GM21528 (cell line): Measurements from ENCODE around the gene SLC7A4.
"Not testable (repeated sequence)": the region's sequence is repeated elsewhere in the genome, so short reads cannot be mapped to it uniquely, and the experiment has no call there.

ENCODE experiments used
- ATAC-seq: cut with Tn5 transposase; IDR thresholded peaks from one replicate; pipeline ENCODE4 v1.9.1; 2021; ENCODE audit warnings: mild to moderate bottlenecking, moderate library complexity; ENCODE audit not compliant: unreplicated experiment, low FRiP score

The SLC7A4 gene

GRCh38 chr22:21043860-21044535, 11.6 kb upstream of the SLC7A4 start:
- no peak for ATAC-seq

GRCh38 chr22:21042978-21043859, 10.9 kb upstream of the SLC7A4 start:
- ATAC-seq: no peak

GRCh38 chr22:21041937-21042336, 9.6 kb upstream of the SLC7A4 start:
- no peak for ATAC-seq

GRCh38 chr22:21039158-21039557, 6.8 kb upstream of the SLC7A4 start:
- ATAC-seq: not testable (repeated sequence)

GRCh38 chr22:21038405-21038804, 6.0 kb upstream of the SLC7A4 start:
- ATAC-seq: no peak

GRCh38 chr22:21034989-21035388, 2.6 kb upstream of the SLC7A4 start:
- ATAC-seq: no peak

GRCh38 chr22:21033895-21034294, 1.5 kb upstream of the SLC7A4 start:
- no peak for ATAC-seq

GRCh38 chr22:21032868-21033688, 717 bp upstream of the SLC7A4 start:
- ATAC-seq: no peak

- ATAC-seq: no peak
Observed at GRCh38 chr22:21031545-21032036, 770 bp downstream of the SLC7A4 start.

- no peak for ATAC-seq
Observed at GRCh38 chr22:21030621-21031544, 1.5 kb downstream of the SLC7A4 start.

GRCh38 chr22:21030032-21030431, 2.3 kb downstream of the SLC7A4 start:
- no peak for ATAC-seq

- no peak for ATAC-seq
Observed at GRCh38 chr22:21029486-21030025, 2.8 kb downstream of the SLC7A4 start.

GRCh38 chr22:21028277-21029251, 3.8 kb downstream of the SLC7A4 start:
- no peak for ATAC-seq

- no peak for ATAC-seq
Observed at GRCh38 chr22:21026783-21027692, 5.3 kb downstream of the SLC7A4 start.

- ATAC-seq: no peak
Observed at GRCh38 chr22:21025763-21026755, 6.3 kb downstream of the SLC7A4 start.

GRCh38 chr22:21025266-21025665, 7.1 kb downstream of the SLC7A4 start:
- no peak for ATAC-seq
